Endothelial cell of umbilical vein (primary cell): ENCODE measurements around the gene CX3CR1. TPM values are rescaled to one million over a fixed set of nuclear protein-coding genes. Genes with fewer than 3 reads are reported as not detected.

Source experiments
- BruUV-seq: library from RNA; stranded (reverse); fragments of 400-500 nt; replicated peaks from 2 replicates; lab custom pipeline; 2021; lab: Mats Ljungman, UMichigan
- CTCF ChIA-PET: fragments of 300-600, 350-600 bp; sonication (Branson Sonifier 250); formaldehyde crosslinking; loops from one replicate; lab custom pipeline; 2021; ENCODE audit warnings: antibody characterized with exemption, inconsistent platforms; lab: Charles Lee
- POLR2A ChIA-PET: fragments of 300-600, 350-600 bp; sonication (Branson Sonifier 250); formaldehyde crosslinking; loops from one replicate; lab custom pipeline; 2021; ENCODE audit warnings: antibody characterized with exemption, inconsistent platforms; lab: Charles Lee
- DNase-seq: peaks from one replicate; pipeline ENCODE4 v3.0.0-alpha.2; 2011; ENCODE audit warnings: low read depth, low spot score
- FAIRE-seq: peaks from 2 replicates; lab custom pipeline; 2011; peaks lifted over from hg19 to GRCh38; lab: Jason Lieb, UNC
- H2AFZ ChIP-seq: 2 replicates; pipeline ENCODE4 v1.6.0; 2012; ENCODE audit warnings: low read depth, low read length, control low read depth, inconsistent platforms
- H3K27ac ChIP-seq: 2 replicates; pipeline ENCODE4 v1.5.1; 2011; ENCODE audit warnings: low read depth, mild to moderate bottlenecking, control low read depth, low read length, moderate library complexity; ENCODE audit not compliant: insufficient read depth
- H3K27me3 ChIP-seq, 2 experiments: 2 replicates each; pipeline versions ENCODE4 v1.6.0 to v1.6.1; 2011; ENCODE audit warnings: low read length in 2 of 2, mixed read lengths in 1 of 2; ENCODE audit not compliant: control insufficient read depth in 2 of 2, insufficient read depth in 2 of 2
- H3K36me3 ChIP-seq, 2 experiments: 2 replicates in 1 of 2; 3 replicates in 1 of 2; pipeline ENCODE4 v1.5.1; 2011; ENCODE audit warnings: low read length in 2 of 2, mild to moderate bottlenecking in 1 of 2, moderate library complexity in 1 of 2; ENCODE audit not compliant: control insufficient read depth in 2 of 2, insufficient read depth in 2 of 2; ENCODE audit errors: extremely low read depth in 1 of 2
- H3K4me1 ChIP-seq: 3 replicates; pipeline ENCODE4 v1.5.1; 2011; ENCODE audit warnings: mild to moderate bottlenecking, low read length; ENCODE audit not compliant: control insufficient read depth, insufficient read depth; ENCODE audit errors: extremely low read depth
- H3K4me2 ChIP-seq: 2 replicates; pipeline ENCODE4 v1.6.1; 2011; ENCODE audit warnings: low read length, control low read depth, mixed read lengths; ENCODE audit not compliant: insufficient read depth
- H3K4me3 ChIP-seq, 3 experiments: fragments of 200-600 bp in 1 of 3; sonication (generic), shearing (Covaris generic) in 1 of 3; replicated peaks in 1 of 3; 2 replicates each; pipeline ENCODE4 v1.5.1; 2011 to 2016; ENCODE audit warnings: control low read depth in 3 of 3, low read length in 3 of 3, mild to moderate bottlenecking in 2 of 3, inconsistent platforms in 1 of 3, low read depth in 1 of 3, moderate library complexity in 1 of 3; ENCODE audit not compliant: insufficient read depth in 1 of 3
- H3K79me2 ChIP-seq: 2 replicates; pipeline ENCODE4 v1.6.0; 2012; ENCODE audit warnings: low read length, inconsistent platforms; ENCODE audit not compliant: control insufficient read depth, insufficient read depth
- H3K9ac ChIP-seq: replicated peaks from 2 replicates; pipeline ENCODE3; 2011; ENCODE audit warnings: low read length, control low read depth; ENCODE audit not compliant: insufficient read depth; ENCODE audit errors: extremely low read depth
- H3K9me1 ChIP-seq: replicated peaks from 3 replicates; pipeline ENCODE4 v1.6.0; 2011; ENCODE audit warnings: mild to moderate bottlenecking, low read length; ENCODE audit not compliant: control insufficient read depth, insufficient read depth; ENCODE audit errors: extremely low read depth
- H3K9me3 ChIP-seq: replicated peaks from 2 replicates; pipeline ENCODE4 v1.5.1; 2012; ENCODE audit warnings: low read length, inconsistent platforms; ENCODE audit not compliant: control insufficient read depth, insufficient read depth
- H4K20me1 ChIP-seq: replicated peaks from 2 replicates; pipeline ENCODE3; 2011; ENCODE audit warnings: mild to moderate bottlenecking, low read length; ENCODE audit not compliant: control insufficient read depth, insufficient read depth; ENCODE audit errors: extremely low read depth
- CTCF ChIP-seq, 2 donors: IDR thresholded peaks; 1 replicate in 1 of 2; 2 replicates in 1 of 2; pipeline ENCODE4 v1.5.1; 2011; ENCODE audit warnings: low read length in 2 of 2, mild to moderate bottlenecking in 2 of 2, moderate library complexity in 2 of 2, control low read depth in 1 of 2, inconsistent platforms in 1 of 2, low read depth in 1 of 2; ENCODE audit not compliant: insufficient read depth in 1 of 2; ENCODE audit errors: extremely low read depth in 1 of 2
- EZH2 ChIP-seq: IDR thresholded peaks from 2 replicates; pipeline ENCODE4 v1.6.1; 2012; ENCODE audit warnings: borderline replicate concordance, low read depth, mild to moderate bottlenecking, moderate library complexity, low read length, inconsistent platforms; ENCODE audit not compliant: severe bottlenecking
- FOS ChIP-seq: IDR thresholded peaks from 2 replicates; pipeline ENCODE4 v1.6.1; 2011; ENCODE audit warnings: mild to moderate bottlenecking, low read length, moderate library complexity, borderline replicate concordance; ENCODE audit not compliant: insufficient read depth
- GATA2 ChIP-seq: IDR thresholded peaks from 2 replicates; pipeline ENCODE4 v1.7.0; 2011; ENCODE audit warnings: low read depth, mild to moderate bottlenecking, moderate library complexity, mixed read lengths, low read length; ENCODE audit not compliant: insufficient read length, insufficient read depth
- JUN ChIP-seq: IDR thresholded peaks from 2 replicates; pipeline ENCODE4 v1.6.1; 2011; ENCODE audit warnings: borderline replicate concordance, low read depth; ENCODE audit not compliant: insufficient read length, insufficient read depth
- MAX ChIP-seq: IDR thresholded peaks from 2 replicates; pipeline ENCODE4 v1.6.1; 2011; ENCODE audit not compliant: insufficient read depth, insufficient read length
- MYC ChIP-seq: IDR thresholded peaks from one replicate; pipeline ENCODE4 v1.6.1; 2011; ENCODE audit warnings: mild to moderate bottlenecking, low read depth, low read length
- POLR2A ChIP-seq: IDR thresholded peaks from 2 replicates; pipeline ENCODE4 v1.6.1; 2012; ENCODE audit warnings: low read depth, mild to moderate bottlenecking, control low read depth, low read length
- POLR2AphosphoS5 ChIP-seq: IDR thresholded peaks from 2 replicates; pipeline ENCODE4 v1.6.1; 2012; ENCODE audit warnings: low read depth, mild to moderate bottlenecking, control low read depth, low read length, moderate library complexity; ENCODE audit not compliant: insufficient read depth
- dilution Hi-C: fragments of 300-500 bp; cut with MboI; formaldehyde crosslinking; loops from one replicate; pipeline ENCODE4 v1.15.0; 2019; ENCODE audit warnings: low sequenced_read_pairs; ENCODE audit not compliant: extremely low pct_ligation_motif_present
- intact Hi-C: fragments of 100-400 bp; cut with micrococcal nuclease; formaldehyde crosslinking; loops from one replicate; pipeline ENCODE4 v1.10.0; 2022
- polyA plus RNA-seq, 4 experiments: library from polyadenylated mRNA; depleted of rRNA in 3 of 4; stranded (reverse) in 3 of 4; unstranded in 1 of 4; fragments of >200 nt; gene quantifications; 2 replicates each; pipeline versions ENCODE4 v1.2.1 to v1.2.3, GENCODE V29; 2011 to 2012; ENCODE audit warnings: missing spikeins in 1 of 4
- total RNA-seq: library from RNA; stranded (reverse); gene quantifications from 2 replicates; pipeline ENCODE4 v1.2.3, GENCODE V29; 2021

Gene CX3CR1
- total and polyA plus RNA-seq, 2 donors (not counting 3 experiments of a cell fraction or from before 2014, with no cell fraction given): not detected

- dilution Hi-C loops: no loop called here
These were observed 16.6 kb upstream of the CX3CR1 start for GRCh38 chr3:39296197-39297077.

More at GRCh38 chr3:39296197-39297077, 16.6 kb upstream of the CX3CR1 start:
- Histone ChIP-seq H2AFZ (no peak overlapping the region), H3K9me1 (no peaks in the 10 kb centered on the region), H3K27ac (no peak overlapping the region), H3K36me3 (no peaks in the 10 kb centered on the region), H3K9me3 (no peaks in the 10 kb centered on the region), H4K20me1 (no peaks in the 10 kb centered on the region), H3K27me3 (peaks cover 0 to 2% of the 10 kb centered on the region in 2 experiments), H3K9ac (no peak overlapping the region), H3K4me1 (no peaks in the 10 kb centered on the region), H3K4me3 (no peak overlapping the region), H3K79me2 (no peaks in the 10 kb centered on the region), H3K4me2 (no peak overlapping the region)
- DNase-seq (no peak), FAIRE-seq (no peak)
- ChIA-PET CTCF (interaction anchor here (0.7 to 1.5 kb wide), 5 partner anchors 8 to 171 kb away, joined by 3 to 5 read pairs (median 3); no protein-coding TSS in a partner anchor), POLR2A (interaction anchor here (0.5 kb wide), 1 partner anchor 46 kb away, joined by 3 read pairs; no protein-coding TSS in a partner anchor)
- intact Hi-C loops: no loop called here
- TF ChIP-seq CTCF (IDR thresholded peaks at IDR 0.05; ENCODE audit: extremely low read depth in 1 of 2, insufficient read depth in 1 of 2, low read depth in 1 of 2, low read length in 2 of 2) (no peak), EZH2 (no peak), JUN (no peak), POLR2A (no peak), FOS (no peak), GATA2 (no peak), POLR2AphosphoS5 (no peak), MYC (no peak), MAX (no peak)
- BruUV-seq: no TSS peak
